AG04449 (cell line): Measurements from ENCODE around the gene JPH3.

ENCODE experiments used
- CTCF ChIA-PET: fragments of 350-600 bp; formaldehyde crosslinking; extraction: SDS; loops from one replicate; lab custom pipeline; 2021; ENCODE audit warnings: antibody characterized with exemption; lab: Yijun Ruan, JAX
- POLR2A ChIA-PET: fragments of 400-600, 350-600 bp; formaldehyde crosslinking; extraction: SDS; loops from one replicate; lab custom pipeline; 2020; ENCODE audit warnings: antibody characterized with exemption, inconsistent platforms; lab: Yijun Ruan, JAX
- DNase-seq: peaks from one replicate; pipeline ENCODE4 v3.0.0-alpha.2; 2010; ENCODE audit warnings: low read depth, low spot score
- H3K4me3 ChIP-seq: 2 replicates; pipeline ENCODE4 v1.5.1; 2011; ENCODE audit warnings: low read depth, mild to moderate bottlenecking, control low read depth, low read length
- CTCF ChIP-seq: IDR thresholded peaks from one replicate; pipeline ENCODE4 v1.5.1; 2011; ENCODE audit warnings: mild to moderate bottlenecking, moderate library complexity, low read length, control low read depth, inconsistent platforms; ENCODE audit not compliant: insufficient read depth; ENCODE audit errors: missing control alignments

The JPH3 gene

GRCh38 chr16:87733190-87733589, 130.9 kb downstream of the JPH3 start:
- no peak overlapping the region for H3K4me3 ChIP-seq
- CTCF ChIA-PET = no interaction called here
- no peak for DNase-seq
- POLR2A ChIA-PET = no interaction called here
- TF ChIP-seq CTCF = no peak

DNA sequence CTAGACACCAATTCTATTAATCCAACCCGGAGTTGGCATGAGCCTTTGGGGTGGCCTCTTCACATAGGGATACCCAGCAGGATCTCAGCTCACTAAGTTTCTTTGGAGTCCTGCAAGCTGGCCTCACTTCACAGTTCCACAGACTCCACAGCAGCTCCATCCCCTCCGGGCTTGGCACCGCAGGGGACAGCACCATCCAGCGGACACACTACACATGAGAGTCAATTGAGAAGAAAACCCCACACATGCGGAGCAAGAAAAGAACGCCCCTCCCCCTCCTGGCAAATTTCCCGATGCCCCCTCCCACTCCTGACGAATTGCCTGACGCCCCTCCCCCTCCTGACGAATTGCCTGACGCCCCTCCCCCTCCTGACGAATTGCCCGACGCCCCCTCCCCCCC, 132.3 kb downstream of the JPH3 start:
- ChIA-PET POLR2A (no interaction called here), CTCF (interaction anchor here (0.8 to 1.1 kb wide), 2 partner anchors 33 to 34 kb away, joined by 3 to 4 read pairs; no protein-coding TSS in a partner anchor)
- no peak overlapping the region for H3K4me3 ChIP-seq
- DNase-seq = no peak
- TF ChIP-seq CTCF = no peak

GRCh38 chr16:87735270-87736007, 133.1 kb downstream of the JPH3 start:
- no peak overlapping the region for H3K4me3 ChIP-seq
- CTCF ChIA-PET = interaction anchor here (0.7 kb wide), 1 partner anchor 99 kb away, joined by 3 read pairs; no protein-coding TSS in a partner anchor
- DNase-seq = no peak
- POLR2A ChIA-PET = no interaction called here
- TF ChIP-seq CTCF = no peak

- no peak for TF ChIP-seq CTCF
- no peak overlapping the region for H3K4me3 ChIP-seq
- ChIA-PET CTCF (interaction anchor here (0.7 kb wide), 1 partner anchor 100 kb away, joined by 3 read pairs; no protein-coding TSS in a partner anchor), POLR2A (no interaction called here)
- no peak for DNase-seq
Observed at GRCh38 chr16:87736008-87736382, 133.7 kb downstream of the JPH3 start.

- TF ChIP-seq CTCF = no peak
- no peak overlapping the region for H3K4me3 ChIP-seq
- ChIA-PET CTCF (no interaction called here), POLR2A (no interaction called here)
- no peak for DNase-seq
Observed at GRCh38 chr16:87739801-87740200, 137.5 kb downstream of the JPH3 start.

GRCh38 chr16:87740441-87740840, 138.1 kb downstream of the JPH3 start:
- POLR2A ChIA-PET = no interaction called here
- CTCF ChIA-PET = no interaction called here

More at GRCh38 chr16:87740441-87740840, 138.1 kb downstream of the JPH3 start:
- TF ChIP-seq CTCF = no peak
- no peak overlapping the region for H3K4me3 ChIP-seq
- no peak for DNase-seq
